GOT3 (cell line): ENCODE data around the gene ZNF592.
"Not testable (repeated sequence)": the region's sequence is repeated elsewhere in the genome, so short reads cannot be mapped to it uniquely, and the experiment has no call there.

Experiments
- DNase-seq: peaks from one replicate; lab custom pipeline; 2025; ENCODE audit warnings: mixed read lengths; lab: John Stamatoyannopoulos, UW

ZNF592 gene

DNA sequence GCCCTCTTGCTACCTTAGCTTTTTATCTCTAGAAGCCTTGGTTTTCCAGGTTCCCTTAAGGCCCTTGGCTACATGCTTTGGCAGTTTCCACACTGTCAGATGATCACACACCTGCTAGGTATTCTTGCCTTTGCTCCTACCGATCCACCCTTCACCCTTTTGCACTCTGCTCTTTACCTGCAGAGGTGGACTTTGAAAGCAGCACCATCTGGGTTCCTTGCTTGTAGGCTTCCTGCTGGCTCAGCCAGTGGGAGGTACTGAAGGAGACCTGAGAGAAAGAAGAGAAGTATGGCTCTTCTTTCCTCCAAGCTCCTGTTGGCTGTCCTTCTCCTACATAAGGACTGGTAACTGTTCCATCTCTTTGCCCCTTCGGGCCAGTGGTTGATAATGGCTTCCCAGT is 7.3 kb upstream of the ZNF592 start:
- no peak for DNase-seq

DNA sequence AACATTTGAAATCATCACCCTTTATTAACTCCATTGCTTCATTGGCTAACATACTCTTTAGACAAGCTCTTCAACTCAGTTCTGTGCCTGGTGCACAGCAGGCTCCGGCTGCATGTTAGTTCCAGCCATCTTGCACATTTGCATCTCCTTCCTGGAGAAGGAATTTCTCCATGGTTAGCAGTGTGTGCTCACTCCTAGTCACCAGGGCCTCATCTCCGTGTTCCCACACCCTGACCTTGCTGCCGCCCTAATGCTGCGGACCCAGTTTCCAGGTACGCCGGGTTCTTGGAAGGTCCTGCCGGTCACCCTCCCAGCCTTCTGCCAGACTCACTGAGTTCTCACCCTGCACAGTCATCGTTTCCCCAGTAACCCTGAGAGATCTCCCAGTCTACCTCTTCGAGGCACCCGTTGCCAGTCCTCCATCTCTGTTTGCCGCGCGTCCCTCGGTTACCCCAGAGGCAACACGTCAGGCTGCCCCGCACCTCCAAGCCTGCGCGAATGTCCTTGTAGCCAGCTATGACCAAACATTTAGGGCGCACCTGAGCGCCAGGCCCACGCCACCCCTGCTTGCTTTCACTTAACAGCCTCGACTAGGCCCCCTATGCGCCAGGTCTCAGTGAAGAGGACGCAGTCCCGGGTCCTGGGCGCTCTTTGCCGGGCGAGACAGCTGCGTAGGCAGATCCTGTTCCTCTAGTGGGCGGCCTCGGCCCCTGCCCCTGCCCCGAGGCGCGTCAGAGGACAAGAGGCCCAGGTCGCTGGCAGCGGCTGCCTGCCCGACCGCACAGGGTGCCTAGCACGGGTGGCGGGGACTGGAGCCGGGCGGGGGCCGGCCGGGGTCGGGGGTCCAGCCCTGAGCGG is 747 bp upstream of the ZNF592 start:
- DNase-seq, result peak; percentile 41

DNA sequence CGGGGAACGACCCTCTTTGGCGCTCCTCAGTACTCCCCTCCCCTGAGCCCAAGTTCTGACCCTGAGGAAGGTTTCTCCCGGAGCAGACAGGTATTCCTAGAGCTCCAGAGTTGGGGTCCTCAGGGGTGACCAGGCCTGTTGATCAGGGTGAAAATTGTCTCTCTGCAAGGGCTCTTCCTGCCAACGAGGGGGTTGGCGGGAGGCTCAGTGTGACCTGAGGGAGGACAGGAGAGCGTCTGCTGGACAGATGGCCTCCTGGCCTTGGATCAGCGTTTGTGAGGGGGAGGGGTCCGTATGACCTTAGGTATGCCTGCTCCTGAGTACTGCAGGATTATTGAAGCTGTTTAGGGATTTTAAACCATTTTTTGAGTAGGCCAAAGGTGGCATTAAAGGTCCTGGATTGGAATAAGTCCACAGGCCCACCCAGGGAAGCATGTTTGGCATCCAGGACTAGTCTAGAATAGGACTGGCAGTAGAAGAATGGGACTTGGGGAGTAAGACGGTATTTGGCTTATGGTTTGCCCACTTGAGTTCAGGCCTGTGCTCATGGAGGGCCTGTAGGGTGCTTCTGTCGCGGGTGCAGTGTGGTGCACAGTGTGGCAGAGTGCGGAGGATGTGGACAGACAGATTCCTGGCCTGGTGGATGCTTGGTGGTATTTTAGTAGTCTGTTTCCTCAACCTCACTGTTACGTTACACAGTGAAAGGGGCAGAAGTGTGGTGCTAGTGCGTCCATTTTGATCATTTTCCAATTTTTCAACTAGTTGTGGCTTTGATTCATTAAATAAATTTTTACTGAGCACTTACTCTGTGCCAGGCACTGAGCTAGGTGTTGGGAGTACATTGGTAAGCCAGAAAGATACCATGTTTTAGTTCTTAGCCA is 959 bp downstream of the ZNF592 start:
- DNase-seq, result no peak

DNA sequence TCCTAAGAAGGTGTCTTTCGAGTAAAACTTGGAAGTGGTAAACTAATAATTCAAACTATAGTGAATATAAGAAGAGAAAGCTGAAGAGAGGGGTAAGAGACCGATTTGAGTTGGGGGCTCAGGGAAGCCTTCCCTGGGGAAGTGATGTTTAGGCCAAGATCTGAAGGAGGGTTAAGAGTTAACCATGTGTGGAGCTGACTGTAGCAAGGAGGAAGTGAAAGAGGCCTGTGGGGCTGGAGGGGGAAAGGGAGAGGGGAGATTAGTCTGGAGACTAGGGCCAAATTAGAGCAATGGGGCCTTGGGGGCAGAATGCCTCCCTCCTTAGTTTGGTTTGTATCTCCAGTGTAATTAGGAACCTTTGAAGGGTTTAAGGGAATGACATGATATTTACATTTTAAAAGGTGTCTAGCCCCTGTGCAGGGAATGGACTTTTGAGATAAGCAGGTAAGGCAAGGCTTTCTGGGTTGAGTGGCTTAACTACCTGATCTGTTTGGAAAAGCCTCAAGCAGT is 2.2 kb downstream of the ZNF592 start:
- DNase-seq, result no peak

DNA sequence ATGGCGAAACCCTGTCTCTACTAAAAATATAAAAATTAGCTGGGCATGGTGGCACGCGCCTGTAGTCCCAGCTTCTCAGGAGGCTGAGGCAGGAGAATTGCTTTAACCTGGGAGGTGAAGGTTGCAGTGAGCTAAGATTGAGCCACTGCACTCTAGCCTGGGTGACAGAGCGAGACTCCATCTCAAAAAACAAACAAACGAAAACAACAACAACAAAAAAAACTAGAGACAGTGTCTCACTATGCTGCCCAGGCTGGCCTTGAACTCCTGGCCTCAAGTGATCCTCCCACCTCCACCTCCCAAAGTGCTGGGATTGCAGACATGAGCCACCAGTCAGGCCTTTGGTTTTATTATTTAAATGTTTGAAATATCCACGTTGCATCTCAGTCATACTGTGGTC is 3.3 kb downstream of the ZNF592 start:
- DNase-seq, result not testable (repeated sequence)

DNA sequence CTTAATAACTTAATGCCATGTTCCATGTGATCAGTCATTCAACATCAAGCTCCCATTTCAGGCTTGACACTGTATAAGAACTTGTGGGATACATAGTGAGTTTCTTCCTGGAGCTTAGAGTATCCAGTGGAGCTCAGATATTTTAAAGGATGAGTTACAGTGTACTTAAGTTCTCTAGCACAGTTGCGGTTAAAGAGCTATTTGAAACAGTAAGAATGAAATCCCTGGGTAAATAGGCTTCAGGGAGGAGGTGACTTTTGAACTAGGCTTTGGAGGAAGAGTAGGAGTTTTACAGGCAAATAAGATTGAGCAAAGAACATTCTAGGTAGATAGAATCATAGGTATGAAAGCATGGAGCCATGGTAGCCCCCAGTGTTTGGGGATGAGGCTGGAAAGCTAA is 3.8 kb downstream of the ZNF592 start:
- no peak for DNase-seq

DNA sequence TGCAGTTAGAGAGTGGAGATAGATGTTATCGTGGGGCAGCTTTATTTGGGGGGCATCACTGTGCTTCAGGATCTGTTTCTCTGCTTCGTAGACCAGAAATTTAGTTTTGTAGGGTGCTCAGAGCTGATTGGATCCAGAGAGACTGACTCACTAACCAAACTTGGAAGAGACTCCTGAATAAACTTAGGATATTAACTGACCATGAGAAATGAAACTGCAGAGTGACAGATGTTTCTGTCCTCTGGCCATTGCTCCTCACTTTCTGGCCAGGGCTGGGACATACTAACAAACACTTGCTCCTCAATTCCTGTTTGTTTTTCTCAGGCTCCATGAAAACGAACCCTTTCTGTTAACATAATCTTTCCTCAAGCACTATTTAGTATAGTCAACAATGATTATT is 4.3 kb downstream of the ZNF592 start:
- no peak for DNase-seq

DNA sequence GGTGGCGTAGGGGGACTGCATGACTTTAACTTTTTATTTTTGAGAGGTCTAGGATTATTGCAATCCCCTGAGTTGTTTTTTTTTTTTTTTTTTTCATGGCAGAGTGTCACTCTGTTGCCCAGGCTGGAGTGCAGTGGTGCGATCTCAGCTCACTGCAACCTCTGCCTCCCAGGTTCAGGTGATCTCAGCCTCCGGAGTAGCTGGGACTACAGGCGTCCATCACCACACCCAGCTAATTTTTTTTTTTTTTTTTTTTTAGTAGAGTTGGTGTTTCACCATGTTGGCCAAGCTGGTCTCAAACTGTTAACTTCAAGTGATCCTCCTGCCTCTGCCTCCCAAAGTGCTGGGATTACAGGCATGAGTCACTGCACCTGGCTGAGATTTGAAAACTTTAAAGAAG is 6.5 kb downstream of the ZNF592 start:
- not testable (repeated sequence) for DNase-seq

DNA sequence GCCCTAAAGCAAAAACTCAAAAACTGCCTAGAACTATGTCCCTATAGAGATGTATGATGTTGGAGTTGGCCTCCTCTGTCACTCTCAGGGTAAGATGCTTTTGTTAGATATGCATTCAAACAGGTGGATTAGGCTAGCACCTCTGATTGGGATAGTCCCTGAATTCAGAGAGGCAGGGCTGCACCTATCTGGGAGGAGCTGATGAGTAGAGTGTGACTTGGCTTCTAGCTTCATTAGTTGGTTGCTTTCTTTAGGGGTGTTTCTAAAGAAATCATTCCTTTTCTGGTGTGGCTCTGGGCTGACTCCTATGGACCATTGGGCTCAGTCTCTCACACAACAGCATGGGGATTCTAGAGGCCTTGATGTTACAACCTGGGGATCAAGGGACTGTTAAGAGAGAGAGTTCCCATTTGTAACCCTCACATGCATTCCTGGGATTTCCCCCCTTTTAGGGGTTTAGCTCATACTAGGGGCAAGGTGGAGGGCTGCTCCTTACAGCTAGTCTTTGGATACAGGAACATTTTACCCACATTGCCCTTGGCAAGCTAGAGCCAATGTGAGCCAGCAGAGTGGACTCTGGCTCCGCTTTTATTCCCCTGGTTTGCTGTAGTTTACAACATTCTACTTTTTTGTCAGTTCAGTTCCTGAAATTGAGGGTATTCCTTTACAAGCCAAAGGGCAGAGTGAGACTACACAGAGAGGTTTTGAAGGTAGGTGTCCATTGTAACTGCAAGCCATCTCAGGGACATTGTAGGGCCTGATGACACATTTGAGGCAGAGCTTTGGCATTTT is 7.5 kb downstream of the ZNF592 start:
- no peak for DNase-seq

DNA sequence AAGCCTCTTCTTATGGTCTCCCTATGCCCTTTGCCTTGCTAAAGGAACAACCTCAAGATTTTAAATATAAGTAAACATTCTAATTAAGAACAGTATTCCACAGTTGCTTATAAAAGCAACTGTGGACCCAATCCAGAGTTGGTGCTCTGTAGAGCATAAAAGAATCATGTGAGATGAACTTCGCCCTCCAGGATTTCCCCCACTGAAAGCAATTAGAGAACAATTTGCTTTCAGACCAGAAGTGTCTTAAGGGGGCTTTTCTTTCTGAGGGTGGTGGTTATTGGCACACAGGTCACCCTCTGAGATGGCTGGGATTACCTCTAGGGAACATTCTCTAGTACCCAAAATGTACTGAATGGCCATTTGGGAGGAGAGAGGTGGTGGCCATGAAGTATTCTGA is 10.6 kb downstream of the ZNF592 start:
- DNase-seq, result no peak

DNA sequence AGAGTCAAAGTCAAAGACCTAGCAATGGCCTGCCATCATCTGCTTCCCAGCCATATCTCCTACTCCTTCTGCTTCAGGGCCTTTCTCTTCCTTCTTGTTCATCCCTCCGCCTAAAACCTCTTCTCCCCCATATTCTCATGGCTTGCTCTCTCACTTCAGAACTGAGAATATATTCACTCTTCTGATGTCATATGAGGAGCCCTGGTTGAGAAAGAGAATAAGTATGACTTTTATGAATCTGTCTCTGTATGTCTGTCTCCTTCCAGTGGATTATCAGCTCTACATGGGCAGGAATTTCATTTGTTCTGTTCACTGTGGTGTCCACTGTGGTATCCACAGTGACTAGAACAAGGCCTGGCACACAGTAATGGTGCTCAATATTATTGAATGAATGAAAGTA is 11.8 kb downstream of the ZNF592 start:
- no peak for DNase-seq

DNA sequence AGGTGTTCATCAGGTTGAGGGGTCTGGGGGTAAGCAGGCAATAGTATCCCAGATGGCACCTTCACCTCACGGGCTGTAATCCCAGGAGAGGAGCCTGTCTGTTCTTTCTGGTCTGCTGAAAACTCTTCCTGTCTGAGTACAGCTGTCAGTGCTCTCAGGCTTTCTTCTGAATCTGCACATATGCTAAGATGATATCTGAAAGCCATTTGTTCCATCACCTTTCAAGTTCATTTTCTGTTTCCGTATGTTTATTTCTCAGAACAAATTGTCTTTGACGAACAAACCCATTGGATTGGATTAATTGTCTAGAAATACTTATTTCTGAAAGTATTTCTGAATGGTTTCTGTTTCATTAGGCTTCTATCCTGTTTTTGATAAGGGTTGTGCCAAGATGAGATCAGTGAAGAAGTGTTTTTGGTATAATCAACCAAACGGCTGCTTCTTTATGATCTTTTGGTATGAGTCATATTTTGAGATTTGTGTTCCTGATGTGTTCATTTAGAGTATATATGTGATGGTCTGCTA is 13.3 kb downstream of the ZNF592 start:
- DNase-seq, result no peak

DNA sequence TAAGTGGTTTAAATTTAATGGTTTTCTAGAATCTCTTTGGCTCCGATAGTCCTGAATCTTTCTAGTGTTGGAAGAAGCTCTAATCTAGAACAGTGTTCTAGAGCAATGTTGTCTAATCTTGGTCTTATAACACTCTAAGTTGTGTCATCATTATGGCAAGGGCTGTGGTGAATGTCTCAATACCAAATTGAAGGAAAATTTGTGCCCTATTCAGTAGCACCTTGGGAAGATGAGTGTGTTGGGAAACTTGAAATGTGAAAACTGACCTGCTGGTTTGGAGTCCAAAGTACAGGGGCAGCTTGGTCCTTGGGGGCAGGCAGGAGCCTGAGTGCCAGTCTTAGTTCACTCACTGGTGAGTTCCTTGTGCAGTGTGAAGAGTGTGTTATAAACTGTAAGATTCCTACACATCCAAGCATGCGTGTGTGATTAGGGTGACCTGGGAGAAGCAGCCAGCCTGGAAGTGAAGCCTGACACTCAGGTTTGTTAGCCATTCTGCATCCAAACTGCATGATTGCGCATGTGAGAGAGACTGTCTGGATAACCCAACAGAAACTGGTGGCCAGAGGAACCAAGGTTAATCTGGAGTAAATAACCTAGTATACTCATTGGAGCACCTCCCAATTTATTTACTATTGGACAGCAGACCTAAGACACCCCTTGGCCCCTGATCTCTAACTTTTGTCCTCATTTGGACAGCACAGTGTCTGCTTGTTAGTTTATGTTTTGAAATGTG is 14.6 kb downstream of the ZNF592 start:
- no peak for DNase-seq

DNA sequence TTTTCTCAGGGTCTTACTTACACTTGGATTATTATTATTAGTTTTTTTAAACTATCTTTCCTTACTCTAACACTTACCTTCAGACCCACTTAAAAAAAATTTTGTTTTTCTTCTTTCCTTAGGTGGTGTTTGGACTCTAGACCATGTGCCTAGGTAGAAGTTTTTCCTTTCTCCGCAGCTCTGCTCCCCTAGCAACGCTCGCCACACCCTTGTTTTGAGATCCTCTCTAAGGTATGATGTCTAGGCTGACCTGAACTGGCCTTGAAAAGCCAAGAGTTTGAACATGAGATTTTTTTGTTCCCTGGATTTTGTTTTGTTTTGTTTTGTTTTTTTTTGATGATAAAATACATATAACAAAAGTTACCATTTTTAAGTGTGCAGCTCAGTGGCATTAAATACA is 16.2 kb downstream of the ZNF592 start:
- DNase-seq, result no peak

DNA sequence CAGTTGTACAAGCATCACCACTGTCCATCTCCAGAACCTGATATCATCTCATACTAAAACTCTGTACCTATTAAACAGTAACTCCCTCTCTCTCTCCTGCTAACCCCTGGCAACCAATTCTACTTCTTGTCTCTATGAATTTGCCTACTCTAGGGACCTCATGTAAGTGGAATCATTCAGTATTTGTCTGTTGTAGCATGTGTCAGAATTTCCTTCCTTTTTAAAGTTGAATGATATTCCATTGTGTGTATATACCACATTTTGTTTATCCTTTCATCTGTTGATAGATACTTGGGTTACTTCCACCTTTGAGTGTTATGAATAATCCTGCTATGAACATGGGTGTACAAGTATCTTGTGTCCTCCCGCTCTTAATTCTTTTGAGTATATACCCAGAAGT is 16.6 kb downstream of the ZNF592 start:
- DNase-seq, result no peak

DNA sequence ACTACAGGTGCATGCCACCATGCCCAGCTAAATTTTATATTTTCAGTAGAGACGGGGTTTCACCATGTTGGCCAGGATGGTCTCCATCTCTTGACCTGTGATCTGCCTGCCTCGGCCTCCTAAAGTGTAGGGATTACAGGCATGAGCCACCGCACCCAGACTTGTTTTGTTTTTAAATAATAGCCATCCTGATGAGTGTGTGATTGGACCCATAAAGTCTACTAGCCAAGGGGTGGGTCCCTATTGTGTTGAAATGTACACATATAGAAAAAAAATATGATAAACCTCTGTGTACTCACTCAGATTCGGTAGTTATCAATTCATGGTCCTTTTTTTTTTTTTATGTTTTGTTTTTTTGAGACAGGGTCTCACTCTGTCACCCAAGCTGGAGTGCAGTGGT is 17.3 kb downstream of the ZNF592 start:
- no peak for DNase-seq

DNA sequence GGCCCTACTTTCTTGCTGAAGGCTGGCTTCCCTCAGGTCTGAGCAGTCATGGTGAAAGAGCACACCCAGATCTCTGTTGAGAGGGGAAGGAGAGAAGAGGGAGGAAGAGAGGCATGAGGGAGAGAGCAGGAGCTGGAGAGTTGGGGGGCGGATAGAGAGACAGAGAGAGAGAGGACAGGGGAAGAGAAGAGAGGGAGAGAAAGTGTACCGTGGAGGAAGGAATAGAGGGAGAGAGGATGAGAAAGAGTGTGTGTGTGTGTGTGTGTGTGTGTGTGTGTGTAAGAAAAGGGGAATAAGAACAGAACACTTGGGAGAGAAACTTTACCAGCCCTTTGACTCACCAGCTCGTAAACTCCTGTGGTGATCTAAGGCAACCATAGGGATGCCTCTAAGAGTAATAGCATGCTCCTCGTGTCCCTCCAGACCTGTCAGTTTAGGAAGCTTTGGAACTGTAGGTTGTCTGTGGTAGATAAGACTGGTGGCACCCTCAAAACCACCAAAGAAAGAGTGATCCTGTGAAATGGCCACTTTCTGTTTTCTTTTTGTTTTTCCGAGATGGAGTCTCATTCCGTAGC is 18.2 kb downstream of the ZNF592 start:
- DNase-seq, result no peak

DNA sequence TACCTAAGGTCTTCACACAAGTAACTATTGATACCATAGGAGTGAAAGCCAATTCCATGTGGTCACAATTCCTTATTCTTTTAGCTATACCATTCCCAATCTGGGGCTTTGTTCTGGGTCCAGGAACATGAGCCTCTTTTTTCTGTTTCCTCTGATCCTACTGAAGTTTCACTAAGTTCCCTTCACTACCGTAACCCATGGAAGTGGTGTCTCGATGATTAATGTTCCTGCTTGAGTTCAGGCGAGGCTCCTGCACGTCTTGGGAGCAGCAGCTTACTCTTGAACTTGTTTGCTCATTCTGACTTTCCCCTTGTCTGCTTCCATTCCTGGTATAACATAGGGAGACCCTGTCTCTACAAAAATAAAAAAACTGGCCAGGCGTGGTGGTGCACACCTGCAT is 23.6 kb downstream of the ZNF592 start:
- no peak for DNase-seq

DNA sequence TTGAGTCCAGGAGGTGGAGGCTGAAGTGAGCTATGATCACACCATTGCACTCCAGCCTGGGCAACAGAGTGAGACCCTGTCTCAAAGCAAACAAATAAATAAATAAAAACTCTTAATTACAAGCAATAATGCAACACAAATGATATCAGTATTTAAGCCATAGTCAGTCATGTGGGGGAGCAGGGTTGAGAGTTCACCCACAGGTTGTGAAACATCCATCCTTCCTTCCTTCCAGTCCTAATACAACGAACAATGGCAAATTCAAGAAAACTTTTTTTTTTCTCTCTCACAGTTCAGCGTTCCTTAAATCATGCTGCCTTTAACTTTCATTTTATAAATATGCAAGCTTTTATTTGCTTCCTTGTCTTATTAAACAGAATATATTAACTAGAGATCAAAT is 24.1 kb downstream of the ZNF592 start:
- no peak for DNase-seq

DNA sequence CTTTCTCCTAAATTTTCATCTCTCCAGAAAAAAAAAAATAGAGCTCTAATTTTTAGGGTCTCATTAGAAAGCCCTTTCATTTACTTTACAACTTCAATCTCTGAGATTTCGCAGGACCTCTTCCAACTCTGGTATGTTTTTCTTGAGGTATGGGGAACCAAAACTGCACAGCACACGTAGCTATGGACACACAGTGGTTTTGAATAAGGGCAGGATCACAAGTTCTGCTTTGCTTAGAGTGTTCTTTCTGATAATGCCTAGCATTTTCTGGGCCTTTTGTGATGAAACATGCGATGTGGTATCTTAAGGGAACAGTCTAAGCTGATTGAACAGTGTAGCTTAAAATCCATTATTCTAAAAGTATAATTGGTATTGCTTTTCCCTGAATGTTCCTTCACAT is 25.3 kb downstream of the ZNF592 start:
- no peak for DNase-seq
